CD14-positive monocyte (primary cell): ENCODE results near the gene SF1. TPM values are rescaled to one million over a fixed set of nuclear protein-coding genes. Genes with fewer than 3 reads are reported as not detected.

Experiments
- DNase-seq, 3 donors: peaks; one replicate each; pipeline ENCODE4 v3.0.0-alpha.2; 2011 to 2022
- H2AFZ ChIP-seq: 2 replicates; pipeline ENCODE4 v1.6.0; 2012; ENCODE audit warnings: mild to moderate bottlenecking, low read depth, low read length, inconsistent platforms; ENCODE audit not compliant: insufficient read depth, poor library complexity, severe bottlenecking
- H3K27ac ChIP-seq, 2 donors: 1 replicate in 1 of 2; 2 replicates in 1 of 2; pipeline ENCODE4 v1.5.1; 2012 to 2013; ENCODE audit warnings: low read length in 2 of 2, control low read depth in 1 of 2, inconsistent platforms in 1 of 2, low read depth in 1 of 2, mild to moderate bottlenecking in 1 of 2
- H3K27me3 ChIP-seq, 2 donors: one replicate each; pipeline versions ENCODE4 v1.6.0 to v1.6.1; 2011 to 2013; ENCODE audit warnings: low read length in 2 of 2; ENCODE audit not compliant: control insufficient read depth in 2 of 2, insufficient read depth in 2 of 2
- H3K36me3 ChIP-seq, 2 donors: replicated peaks in 1 of 2; 1 replicate in 1 of 2; 2 replicates in 1 of 2; pipeline versions ENCODE4 v1.5.1 to v1.6.1; 2012 to 2013; ENCODE audit warnings: low read length in 2 of 2, control low read depth in 1 of 2, inconsistent platforms in 1 of 2, mild to moderate bottlenecking in 1 of 2; ENCODE audit not compliant: insufficient read depth in 2 of 2, control insufficient read depth in 1 of 2
- H3K4me1 ChIP-seq, 2 donors: 1 replicate in 1 of 2; 2 replicates in 1 of 2; pipeline versions ENCODE4 v1.5.1 to v1.6.1; 2012 to 2013; ENCODE audit warnings: low read length in 2 of 2, control low read depth in 1 of 2, inconsistent platforms in 1 of 2, mild to moderate bottlenecking in 1 of 2, moderate library complexity in 1 of 2; ENCODE audit not compliant: insufficient read depth in 2 of 2, control insufficient read depth in 1 of 2
- H3K4me2 ChIP-seq: replicated peaks from 2 replicates; pipeline ENCODE3; 2012; ENCODE audit warnings: low read length, moderate library complexity, mild to moderate bottlenecking; ENCODE audit not compliant: poor library complexity, severe bottlenecking; ENCODE audit errors: extremely low read depth
- H3K4me3 ChIP-seq, 3 experiments: fragments of 200-600 bp in 1 of 3; sonication (generic) in 1 of 3; replicated peaks in 1 of 3; 1 replicate in 2 of 3; 2 replicates in 1 of 3; pipeline ENCODE4 v1.5.1; 2011 to 2013; ENCODE audit warnings: low read length in 3 of 3, mild to moderate bottlenecking in 3 of 3, control low read depth in 2 of 3, low read depth in 2 of 3, inconsistent platforms in 1 of 3, moderate library complexity in 1 of 3
- H3K79me2 ChIP-seq: 2 replicates; pipeline ENCODE4 v1.6.0; 2012; ENCODE audit warnings: mild to moderate bottlenecking, control low read depth, inconsistent platforms, low read length, moderate library complexity; ENCODE audit not compliant: insufficient read depth
- H3K9ac ChIP-seq: 2 replicates; pipeline ENCODE4 v1.6.0; 2017; ENCODE audit warnings: low read length, mild to moderate bottlenecking; ENCODE audit not compliant: insufficient read depth, poor library complexity, severe bottlenecking
- H3K9me3 ChIP-seq, 2 donors: replicated peaks in 1 of 2; 1 replicate in 1 of 2; 2 replicates in 1 of 2; pipeline versions ENCODE4 v1.5.1 to v1.6.1; 2012 to 2013; ENCODE audit warnings: low read length in 2 of 2, control low read depth in 1 of 2; ENCODE audit not compliant: control insufficient read depth in 1 of 2, insufficient read depth in 1 of 2
- H4K20me1 ChIP-seq: 2 replicates; pipeline ENCODE4 v1.6.0; 2012; ENCODE audit warnings: mild to moderate bottlenecking, low read length, control low read depth, moderate library complexity; ENCODE audit not compliant: insufficient read depth
- H3K27ac Mint-ChIP-seq, 7 donors: one replicate each; pipeline ENCODE4 v1.8.0; 2020; ENCODE audit warnings: mild to moderate bottlenecking in 7 of 7, mixed read lengths in 7 of 7, moderate library complexity in 6 of 7, inconsistent platforms in 2 of 7
- H3K27me3 Mint-ChIP-seq, 3 donors: one replicate each; pipeline ENCODE4 v1.8.0; 2021 to 2022; ENCODE audit warnings: low read depth in 3 of 3, mild to moderate bottlenecking in 3 of 3, mixed read lengths in 3 of 3, moderate library complexity in 3 of 3, inconsistent platforms in 1 of 3
- H3K36me3 Mint-ChIP-seq, 2 donors: one replicate each; pipeline ENCODE4 v1.8.0; 2020; ENCODE audit warnings: mixed read lengths in 2 of 2, inconsistent platforms in 1 of 2, mild to moderate bottlenecking in 1 of 2
- H3K4me1 Mint-ChIP-seq: one replicate; pipeline ENCODE4 v1.8.0; 2020; ENCODE audit warnings: mild to moderate bottlenecking, mixed read lengths
- H3K4me3 Mint-ChIP-seq, 2 donors: one replicate each; pipeline ENCODE4 v1.8.0; 2020; ENCODE audit warnings: mild to moderate bottlenecking in 2 of 2, mixed read lengths in 2 of 2, moderate library complexity in 1 of 2
- H3K9me3 Mint-ChIP-seq, 7 donors: one replicate each; pipeline ENCODE4 v1.8.0; 2020 to 2022; ENCODE audit warnings: mixed read lengths in 7 of 7, mild to moderate bottlenecking in 6 of 7, moderate library complexity in 6 of 7, inconsistent platforms in 2 of 7
- CTCF ChIP-seq: fragments of 200-600 bp; IDR thresholded peaks from one replicate; pipeline ENCODE4 v1.8.0; 2022; ENCODE audit warnings: antibody characterized with exemption, mild to moderate bottlenecking
- WGBS: methylation state at CpG from one replicate; pipeline ENCODE4 v1.1.5; 2013; ENCODE audit warnings: missing lambda C conversion rate; ENCODE audit not compliant: insufficient coverage; 5-methylcytosine and 5-hydroxymethylcytosine counted together
- intact Hi-C, 2 donors: fragments of 100-400 bp; cut with micrococcal nuclease; formaldehyde crosslinking; loops; one replicate each; pipeline versions ENCODE4 v1.15.0 to v1.15.1; 2023
- polyA plus RNA-seq, 3 donors: library from polyadenylated mRNA; depleted of rRNA in 1 of 3; unstranded in 2 of 3; stranded (reverse) in 1 of 3; fragments of 300-500 nt in 2 of 3; fragments of >200 nt in 1 of 3; fragmentation: Illumina TruSeq in 2 of 3; gene quantifications; 1 replicate in 2 of 3; 2 replicates in 1 of 3; pipeline ENCODE4 v1.2.3, GENCODE V29; 2012 to 2021

SF1 gene
- polyA plus RNA-seq, 3 donors, result 31.6 to 302 (median 47.7) TPM

DNA sequence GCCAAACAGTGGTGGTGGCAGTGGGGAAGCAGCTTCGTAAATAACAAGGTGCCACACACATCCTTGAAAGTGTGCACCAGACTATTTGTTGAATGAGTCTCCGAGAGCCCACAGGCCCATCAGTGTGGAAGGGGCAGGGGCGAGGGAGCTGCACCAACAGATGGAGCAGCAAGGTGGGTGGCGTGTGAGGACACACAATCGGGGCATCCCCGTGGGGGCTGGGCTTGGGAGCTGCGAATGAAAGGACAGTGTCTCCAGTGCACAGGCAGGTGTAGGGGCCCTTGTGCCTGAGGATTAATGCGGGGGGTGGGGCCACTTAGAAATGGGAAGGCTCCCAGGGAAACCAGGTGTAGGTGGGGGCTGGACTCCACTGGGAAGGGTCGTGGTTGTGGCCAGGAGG lies 58.2 kb downstream of the SF1 start:
- H3K9ac ChIP-seq, result no peak overlapping the region
- no peak overlapping the region for H3K27ac ChIP-seq
- Mint-ChIP-seq H3K9me3 (peaks cover 0 to 2% (median 0%) of the 10 kb centered on the region in 7 donors), H3K27ac (peak overlapping the region in 1 of 7 donors; percentile 35), H3K4me1 (peaks cover 14% of the 10 kb centered on the region), H3K27me3 (peaks cover 44 to 63% (median 47%) of the 10 kb centered on the region in 3 donors), H3K36me3 (no peaks in the 10 kb centered on the region), H3K4me3 (no peak overlapping the region)
- H3K9me3 ChIP-seq, result no peaks in the 10 kb centered on the region
- DNase-seq, result no peak
- H3K36me3 ChIP-seq, result no peaks in the 10 kb centered on the region
- no peaks in the 10 kb centered on the region for H3K79me2 ChIP-seq
- no peak overlapping the region for H2AFZ ChIP-seq
- no peak overlapping the region for H3K4me3 ChIP-seq
- WGBS, result 86% methylated on average over 4 of the region's 9 CpGs
- H3K4me2 ChIP-seq, result no peak overlapping the region
- intact Hi-C loops, result loop anchor here (5.0 kb wide), 2 partner anchors 68 to 233 kb away; no protein-coding TSS in a partner anchor
- peaks cover 8 to 50% of the 10 kb centered on the region in 2 donors for H3K27me3 ChIP-seq
- no peak for TF ChIP-seq CTCF
- H3K4me1 ChIP-seq, result peaks cover 12 to 21% of the 10 kb centered on the region in 2 donors
- H4K20me1 ChIP-seq, result peaks cover 15% of the 10 kb centered on the region

DNA sequence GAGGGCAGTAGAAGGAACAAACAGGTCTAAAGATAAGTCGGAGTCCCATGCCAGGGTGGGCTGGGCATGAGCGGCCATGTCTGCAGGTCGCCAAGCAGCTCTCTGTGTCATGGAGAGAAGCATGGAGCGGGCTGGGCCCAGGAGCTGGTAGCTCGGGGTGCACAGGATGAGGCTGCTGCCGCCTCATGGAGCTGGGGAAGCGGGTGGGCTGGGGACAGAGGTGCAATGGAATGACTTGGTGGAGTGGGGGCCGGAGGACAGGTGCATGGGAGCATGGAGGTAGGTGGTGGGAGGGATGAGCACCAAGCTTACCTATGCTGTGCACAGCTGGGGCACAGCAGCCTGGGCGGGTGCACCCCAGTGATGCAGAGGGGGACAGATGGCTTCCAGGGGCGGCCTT lies 58.9 kb downstream of the SF1 start:
- DNase-seq, result no peak
- intact Hi-C loops, result no loop called here
- Mint-ChIP-seq H3K36me3 (no peaks in the 10 kb centered on the region), H3K9me3 (peaks cover 0 to 3% (median 2%) of the 10 kb centered on the region in 7 donors), H3K4me3 (no peak overlapping the region), H3K27ac (no peak overlapping the region), H3K27me3 (peaks cover 52 to 70% (median 54%) of the 10 kb centered on the region in 3 donors), H3K4me1 (peaks cover 7% of the 10 kb centered on the region)
- no peak for TF ChIP-seq CTCF
- peaks cover 0 to 5% of the 10 kb centered on the region in 2 donors for H3K9me3 ChIP-seq
- peaks cover 8% of the 10 kb centered on the region for H4K20me1 ChIP-seq
- no peak overlapping the region for H3K4me2 ChIP-seq
- H3K9ac ChIP-seq, result no peak overlapping the region
- no peak overlapping the region for H3K4me3 ChIP-seq
- no peaks in the 10 kb centered on the region for H3K79me2 ChIP-seq
- no peaks in the 10 kb centered on the region for H3K36me3 ChIP-seq
- peaks cover 15 to 58% of the 10 kb centered on the region in 2 donors for H3K27me3 ChIP-seq
- no peak overlapping the region for H3K27ac ChIP-seq
- WGBS, result 92% methylated on average over 8 of the region's 10 CpGs
- H2AFZ ChIP-seq, result no peak overlapping the region
- peaks cover 8 to 13% of the 10 kb centered on the region in 2 donors for H3K4me1 ChIP-seq
